Activated CD8-positive, alpha-beta memory T cell treated with anti-CD3 and anti-CD28 coated beads, Interleukin-2, amount 10 ng/mL, durations not matched to agents 7 days and 5 days (primary cell): ENCODE data around the gene FEZF1. TPM values are rescaled to one million over a fixed set of nuclear protein-coding genes. Genes with fewer than 3 reads are reported as not detected.

Experiments used
- ATAC-seq: fragments of 150-1000 bp; cut with Tn5 transposase; one replicate; pipeline ENCODE4 v1.10.0; 2021; ENCODE audit warnings: moderate library complexity
- CTCF ChIA-PET: fragments of 350-600 bp; sonication (Branson Sonifier 250); formaldehyde crosslinking; loops from one replicate; lab custom pipeline; 2021; ENCODE audit warnings: antibody characterized with exemption; lab: Charles Lee
- DNase-seq: peaks from one replicate; pipeline ENCODE4 v3.0.0-alpha.2; 2020
- H3K27ac Mint-ChIP-seq: one replicate; pipeline ENCODE4 v1.8.0; 2021; ENCODE audit warnings: mild to moderate bottlenecking, mixed read lengths
- H3K27me3 Mint-ChIP-seq: one replicate; pipeline ENCODE4 v1.8.0; 2021; ENCODE audit warnings: mixed read lengths
- H3K36me3 Mint-ChIP-seq: one replicate; pipeline ENCODE4 v1.8.0; 2021; ENCODE audit warnings: mild to moderate bottlenecking, mixed read lengths
- H3K4me1 Mint-ChIP-seq: one replicate; pipeline ENCODE4 v1.8.0; 2021; ENCODE audit warnings: mixed read lengths
- H3K4me3 Mint-ChIP-seq: one replicate; pipeline ENCODE4 v1.8.0; 2021; ENCODE audit warnings: mild to moderate bottlenecking, moderate library complexity, mixed read lengths
- H3K9me3 Mint-ChIP-seq: one replicate; pipeline ENCODE4 v1.8.0; 2022; ENCODE audit warnings: low read depth, mixed read lengths
- total RNA-seq, 2 experiments: library from RNA; stranded (reverse); gene quantifications; one replicate each; pipeline ENCODE4 v1.2.3, GENCODE V29; 2021

The FEZF1 gene
- total RNA-seq, 2 experiments from 2014 or later = not detected

GRCh38 chr7:122269241-122269640 lies 35.3 kb downstream of the FEZF1 start:
- H3K27me3 Mint-ChIP-seq = no peaks in the 10 kb centered on the region
- H3K36me3 Mint-ChIP-seq = no peaks in the 10 kb centered on the region
- no peaks in the 10 kb centered on the region for H3K4me1 Mint-ChIP-seq
- ATAC-seq (no peak), DNase-seq (no peak)
- no peaks in the 10 kb centered on the region for H3K9me3 Mint-ChIP-seq
- H3K4me3 Mint-ChIP-seq = no peak overlapping the region
- no peak overlapping the region for H3K27ac Mint-ChIP-seq
- CTCF ChIA-PET = interaction anchor here (0.5 kb wide), 1 partner anchor 954 kb away, joined by 3 read pairs; no protein-coding TSS in a partner anchor

GRCh38 chr7:122268101-122268500 lies 36.4 kb downstream of the FEZF1 start:
- no peak for DNase-seq
- CTCF ChIA-PET = interaction anchor here (0.7 kb wide), 1 partner anchor 344 kb away, joined by 3 read pairs; no protein-coding TSS in a partner anchor
- no peaks in the 10 kb centered on the region for H3K27me3 Mint-ChIP-seq

GRCh38 chr7:122262246-122262645 lies 42.3 kb downstream of the FEZF1 start:
- DNase-seq (no peak), ATAC-seq (no peak)
- no peaks in the 10 kb centered on the region for H3K9me3 Mint-ChIP-seq
- no peak overlapping the region for H3K4me3 Mint-ChIP-seq
- CTCF ChIA-PET = no interaction called here
- no peaks in the 10 kb centered on the region for H3K36me3 Mint-ChIP-seq
- H3K4me1 Mint-ChIP-seq = no peaks in the 10 kb centered on the region
- H3K27me3 Mint-ChIP-seq = no peaks in the 10 kb centered on the region
- H3K27ac Mint-ChIP-seq = no peak overlapping the region

More at GRCh38 chr7:122268101-122268500, 36.4 kb downstream of the FEZF1 start:
- no peak overlapping the region for H3K27ac Mint-ChIP-seq
- no peak overlapping the region for H3K4me3 Mint-ChIP-seq
- no peak for ATAC-seq
- H3K36me3 Mint-ChIP-seq = no peaks in the 10 kb centered on the region
- H3K9me3 Mint-ChIP-seq = no peaks in the 10 kb centered on the region
- no peaks in the 10 kb centered on the region for H3K4me1 Mint-ChIP-seq

- DNase-seq = no peak
- no peaks in the 10 kb centered on the region for H3K9me3 Mint-ChIP-seq
- H3K4me3 Mint-ChIP-seq = no peak overlapping the region
- no peak for ATAC-seq
- no peaks in the 10 kb centered on the region for H3K36me3 Mint-ChIP-seq
- H3K27ac Mint-ChIP-seq = no peak overlapping the region
- CTCF ChIA-PET = no interaction called here
- H3K4me1 Mint-ChIP-seq = no peaks in the 10 kb centered on the region
- no peaks in the 10 kb centered on the region for H3K27me3 Mint-ChIP-seq
These were observed 43.1 kb downstream of the FEZF1 start for GRCh38 chr7:122261442-122261841.

GRCh38 chr7:122261016-122261415 lies 43.5 kb downstream of the FEZF1 start:
- Mint-ChIP-seq H3K27ac (no peak overlapping the region), H3K36me3 (no peaks in the 10 kb centered on the region), H3K9me3 (no peaks in the 10 kb centered on the region), H3K4me1 (no peaks in the 10 kb centered on the region), H3K27me3 (no peaks in the 10 kb centered on the region), H3K4me3 (no peak overlapping the region)
- ATAC-seq (no peak), DNase-seq (no peak)
- CTCF ChIA-PET = no interaction called here

- CTCF ChIA-PET = no interaction called here
- Mint-ChIP-seq H3K9me3 (no peaks in the 10 kb centered on the region), H3K4me3 (no peak overlapping the region), H3K27me3 (no peaks in the 10 kb centered on the region), H3K36me3 (no peaks in the 10 kb centered on the region), H3K27ac (no peak overlapping the region), H3K4me1 (no peaks in the 10 kb centered on the region)
- DNase-seq (no peak), ATAC-seq (no peak)
These were observed 44.2 kb downstream of the FEZF1 start for GRCh38 chr7:122260336-122260735.

GRCh38 chr7:122258971-122259370 lies 45.6 kb downstream of the FEZF1 start:
- H3K36me3 Mint-ChIP-seq = no peaks in the 10 kb centered on the region
- H3K9me3 Mint-ChIP-seq = no peaks in the 10 kb centered on the region
- ATAC-seq (no peak), DNase-seq (no peak)
- no peaks in the 10 kb centered on the region for H3K27me3 Mint-ChIP-seq
- no peak overlapping the region for H3K27ac Mint-ChIP-seq
- CTCF ChIA-PET = no interaction called here
- H3K4me3 Mint-ChIP-seq = no peak overlapping the region
- no peaks in the 10 kb centered on the region for H3K4me1 Mint-ChIP-seq

- Mint-ChIP-seq H3K27me3 (no peaks in the 10 kb centered on the region), H3K4me3 (no peak overlapping the region), H3K9me3 (no peaks in the 10 kb centered on the region), H3K36me3 (no peaks in the 10 kb centered on the region), H3K27ac (no peak overlapping the region), H3K4me1 (no peaks in the 10 kb centered on the region)
- ATAC-seq = no peak
- no peak for DNase-seq
- CTCF ChIA-PET = no interaction called here
These were observed 47.5 kb downstream of the FEZF1 start for GRCh38 chr7:122257056-122257455.

- ATAC-seq (no peak), DNase-seq (no peak)
- Mint-ChIP-seq H3K27ac (no peak overlapping the region), H3K4me3 (no peak overlapping the region), H3K9me3 (no peaks in the 10 kb centered on the region), H3K4me1 (no peaks in the 10 kb centered on the region), H3K27me3 (no peaks in the 10 kb centered on the region), H3K36me3 (no peaks in the 10 kb centered on the region)
- CTCF ChIA-PET = no interaction called here
These were observed 48.5 kb downstream of the FEZF1 start for GRCh38 chr7:122256046-122256445.

- CTCF ChIA-PET = no interaction called here
- no peaks in the 10 kb centered on the region for H3K36me3 Mint-ChIP-seq
These were observed 49.1 kb downstream of the FEZF1 start for GRCh38 chr7:122255454-122255853.

More at GRCh38 chr7:122255454-122255853, 49.1 kb downstream of the FEZF1 start:
- Mint-ChIP-seq H3K4me3 (no peak overlapping the region), H3K4me1 (no peaks in the 10 kb centered on the region), H3K27ac (no peak overlapping the region), H3K27me3 (no peaks in the 10 kb centered on the region), H3K9me3 (no peaks in the 10 kb centered on the region)
- no peak for DNase-seq
- ATAC-seq = no peak

Other genes with a start within 250 kb of the FEZF1 start
- gene AASS, start 160.5 kb downstream of the FEZF1 start, total RNA-seq = 1 to 10 TPM; 1.6 to 1.7 TPM